ENCODE results near the gene H2AZ2. TPM values are rescaled to one million over a fixed set of nuclear protein-coding genes. Genes with fewer than 3 reads are reported as not detected.
"Not testable (repeated sequence)": the region's sequence is repeated elsewhere in the genome, so short reads cannot be mapped to it uniquely, and the experiment has no call there.

Gene H2AZ2
- polyA plus RNA-seq, 3 donors: 250 to 260 (median 259) TPM

DNA sequence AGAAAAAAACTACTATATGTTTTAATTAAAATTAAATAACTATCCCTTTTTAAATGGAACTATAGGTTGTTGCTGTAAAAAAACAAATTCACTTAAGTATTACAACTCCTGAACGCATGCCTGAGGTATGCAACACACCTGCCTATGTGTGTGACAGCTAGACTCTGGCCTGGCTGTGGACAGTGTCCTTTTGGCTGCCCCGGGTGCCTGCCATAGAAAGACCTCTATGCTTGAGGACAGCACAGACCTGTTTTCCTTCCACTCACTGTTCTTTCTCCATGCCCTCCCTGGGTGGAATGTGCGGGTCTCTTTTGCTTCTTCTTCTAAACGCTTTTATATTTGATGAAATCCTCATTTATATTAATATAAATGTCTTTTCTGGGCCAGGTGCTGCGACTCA lies 57.9 kb downstream of the H2AZ2 start:
- no peak for DNase-seq (ENCODE audit: low read depth in 3 of 3, low spot score in 2 of 3)

DNA sequence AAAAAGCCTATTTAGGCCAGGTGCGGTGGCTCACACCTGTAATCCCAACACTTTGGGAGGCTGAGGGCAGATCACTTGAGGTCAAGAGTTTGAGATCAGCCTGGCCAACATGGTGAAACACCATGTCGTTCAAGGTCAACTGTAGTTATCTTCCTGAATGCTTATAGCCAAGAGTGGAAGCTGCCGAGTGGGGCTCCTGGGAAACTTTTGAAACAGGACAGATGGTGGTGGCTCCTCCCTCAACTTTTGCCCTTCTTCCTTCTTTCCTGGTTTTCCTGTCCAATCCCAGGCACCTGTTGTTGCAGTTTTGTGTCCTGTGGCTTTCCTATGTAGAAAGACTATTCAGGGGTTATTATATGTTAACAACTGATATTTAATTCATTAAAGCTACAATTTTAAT lies 60.1 kb downstream of the H2AZ2 start:
- no peak for DNase-seq (ENCODE audit: low read depth in 3 of 3, low spot score in 2 of 3)

DNA sequence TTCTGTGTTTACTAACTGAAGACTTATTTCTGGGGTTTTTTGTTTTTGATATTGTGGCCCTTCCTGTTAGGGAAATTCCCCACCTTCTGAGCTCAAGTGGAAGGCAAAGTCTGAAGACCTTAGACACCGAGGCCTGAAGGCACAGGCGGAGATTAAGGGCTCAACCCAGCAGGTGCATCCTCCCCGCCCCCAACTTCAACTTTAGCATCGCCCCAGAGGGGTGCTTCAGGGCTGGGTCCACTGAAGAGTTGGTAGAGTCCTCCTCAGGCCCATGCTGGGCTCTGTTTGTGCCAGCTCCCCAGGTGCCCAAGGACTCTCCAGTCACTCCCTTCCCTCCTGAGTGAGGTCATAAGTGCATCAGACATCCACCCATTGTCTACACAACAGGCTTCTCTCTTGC lies 60.8 kb downstream of the H2AZ2 start:
- DNase-seq (ENCODE audit: low read depth in 3 of 3, low spot score in 2 of 3): no peak

DNA sequence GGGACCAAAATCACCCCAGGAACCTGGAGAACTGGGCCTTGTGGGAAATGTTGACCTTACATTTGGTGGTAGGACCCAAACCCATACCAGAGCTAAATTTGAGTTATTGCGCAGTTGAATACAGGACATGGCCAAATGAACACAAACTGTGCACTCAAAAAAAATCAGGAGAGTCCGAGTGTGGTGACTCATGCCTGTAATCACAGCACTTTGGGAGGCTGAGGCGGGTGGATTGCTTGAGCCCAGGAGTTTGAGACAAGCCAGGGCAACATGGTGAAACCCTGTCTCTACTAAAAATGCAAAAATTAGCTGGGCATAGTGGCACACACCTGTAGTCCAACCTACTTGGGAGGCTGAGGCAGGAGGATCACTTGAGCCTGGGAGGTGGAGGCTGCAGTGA lies 62.7 kb downstream of the H2AZ2 start:
- not testable (repeated sequence) for DNase-seq (ENCODE audit: low read depth in 3 of 3, low spot score in 2 of 3)

DNA sequence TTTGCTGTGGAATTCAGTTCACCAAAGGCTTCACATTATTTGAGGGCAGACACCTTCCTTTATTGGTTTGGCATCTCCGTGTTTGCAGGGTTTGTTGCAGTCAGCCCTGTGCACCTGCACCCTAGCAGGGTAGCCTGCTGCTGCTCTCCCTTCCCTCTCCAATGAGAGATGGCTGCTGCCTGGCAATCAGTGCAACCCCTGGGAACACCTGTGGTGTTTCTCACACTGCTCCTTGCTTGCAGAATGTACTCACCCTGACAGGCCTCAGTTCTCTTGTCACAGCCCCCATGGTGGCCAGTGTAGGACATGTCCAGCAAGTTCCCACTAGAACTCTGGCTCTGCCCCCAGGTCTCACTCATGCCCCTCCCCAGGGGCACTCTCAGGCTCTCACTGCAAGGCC lies 63.5 kb downstream of the H2AZ2 start:
- no peak for DNase-seq (ENCODE audit: low read depth in 3 of 3, low spot score in 2 of 3)

DNA sequence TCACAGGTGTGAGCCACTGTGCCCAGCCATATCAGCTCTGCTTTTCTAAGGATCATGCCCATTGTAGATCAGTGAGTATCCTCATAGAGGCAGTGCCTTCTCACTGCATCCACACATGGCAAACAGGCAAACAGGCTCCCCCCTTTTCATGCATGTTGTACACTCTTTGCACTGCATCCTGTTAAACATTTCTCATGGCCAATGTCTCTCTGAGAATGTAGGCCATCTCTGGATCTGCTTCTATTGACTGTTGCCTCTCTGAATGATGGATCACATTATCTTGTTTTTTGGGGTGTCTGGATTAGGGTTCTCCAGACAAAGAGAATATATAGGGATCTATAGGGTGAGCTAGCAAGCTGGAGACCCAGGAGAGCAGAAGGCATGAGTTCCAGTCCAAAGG lies 64.5 kb downstream of the H2AZ2 start:
- no peak for DNase-seq (ENCODE audit: low read depth in 3 of 3, low spot score in 2 of 3)

DNA sequence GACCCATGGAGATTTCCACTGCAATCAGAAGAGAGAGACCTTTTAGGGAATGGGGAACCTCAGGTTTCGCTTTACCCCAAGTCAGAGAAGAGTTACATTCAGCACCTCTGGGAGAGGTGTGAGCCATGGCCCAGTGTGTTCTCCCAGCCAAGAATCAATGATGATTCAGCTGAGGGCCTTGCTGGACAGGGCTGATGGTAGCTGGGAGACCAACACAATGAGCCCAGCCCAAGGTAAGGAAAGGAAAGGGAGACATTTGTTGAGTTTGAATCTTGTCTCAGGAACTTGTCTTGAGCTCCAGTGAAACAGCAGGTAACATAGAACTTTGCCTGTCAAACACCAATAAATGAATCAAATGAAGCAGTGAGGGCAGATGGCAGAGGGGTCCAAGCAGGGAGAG lies 65.4 kb downstream of the H2AZ2 start:
- DNase-seq (ENCODE audit: low read depth in 3 of 3, low spot score in 2 of 3): no peak

Other genes with a start within 250 kb of the H2AZ2 start
- 10 to 100 TPM; 79.3 to 97.5 (median 91.4) TPM for gene OGDH, start 241.5 kb downstream of the H2AZ2 start, polyA plus RNA-seq (ENCODE audit: insufficient read length in 3 of 3)
- gene ZMIZ2, start 99.2 kb downstream of the H2AZ2 start, polyA plus RNA-seq (ENCODE audit: insufficient read length in 3 of 3): 10 to 100 TPM; 40.7 to 46.0 (median 43.7) TPM
- 1,000 to 10,000 TPM; 1,342 to 1,541 (median 1,458) TPM for gene PPIA, start 51.4 kb downstream of the H2AZ2 start, polyA plus RNA-seq (ENCODE audit: insufficient read length in 3 of 3)
- 10 to 100 TPM; 31.0 to 32.2 (median 32.0) TPM for gene PURB, start 37.4 kb upstream of the H2AZ2 start, polyA plus RNA-seq (ENCODE audit: insufficient read length in 3 of 3)
- under 1 TPM; 0.33 to 0.51 (median 0.36) TPM for gene MYO1G, start 130.9 kb upstream of the H2AZ2 start, polyA plus RNA-seq (ENCODE audit: insufficient read length in 3 of 3)
- 10 to 100 TPM; 23.3 to 28.4 (median 26.4) TPM for gene CCM2, start 152.1 kb upstream of the H2AZ2 start, polyA plus RNA-seq (ENCODE audit: insufficient read length in 3 of 3)
- gene NACAD, start 240.9 kb upstream of the H2AZ2 start, polyA plus RNA-seq (ENCODE audit: insufficient read length in 3 of 3): 1 to 10 TPM; 6.9 to 7.9 (median 7.6) TPM